ENCODE measurements around the gene ARHGAP22.

The ARHGAP22 gene

DNA sequence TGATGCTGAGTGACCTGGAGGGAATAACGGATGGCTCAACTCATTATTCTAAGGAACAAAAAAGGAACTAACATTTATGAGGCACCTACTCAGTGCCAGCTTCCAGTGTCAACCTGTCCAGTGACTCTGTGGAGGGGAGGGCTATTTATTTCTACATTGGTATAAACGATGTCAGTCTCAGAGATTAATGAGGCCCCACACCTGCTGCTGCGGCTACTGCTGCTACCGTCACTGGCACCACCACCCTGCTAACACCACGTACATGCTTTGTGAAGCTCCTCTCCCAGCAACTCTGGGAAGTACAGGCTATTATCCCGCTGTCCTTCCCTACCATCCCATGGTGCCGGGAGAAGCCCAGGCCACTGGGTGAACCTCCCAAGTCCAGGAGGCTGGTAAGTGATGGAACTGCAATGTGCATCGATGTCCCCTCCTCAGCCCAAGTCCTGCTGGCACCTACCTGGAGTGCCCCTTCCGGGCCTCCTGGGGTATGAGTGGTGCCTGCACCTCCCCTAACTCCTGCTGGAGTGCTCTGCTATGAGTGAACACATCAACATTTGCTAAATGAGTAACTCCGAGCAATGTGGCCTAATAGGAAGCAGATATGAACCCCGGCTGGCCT is 101.5 kb downstream of the ARHGAP22 start:
- no peak overlapping the region for H3K27ac ChIP-seq
- DNase-seq (ENCODE audit: low read depth, low spot score), result no peak

DNA sequence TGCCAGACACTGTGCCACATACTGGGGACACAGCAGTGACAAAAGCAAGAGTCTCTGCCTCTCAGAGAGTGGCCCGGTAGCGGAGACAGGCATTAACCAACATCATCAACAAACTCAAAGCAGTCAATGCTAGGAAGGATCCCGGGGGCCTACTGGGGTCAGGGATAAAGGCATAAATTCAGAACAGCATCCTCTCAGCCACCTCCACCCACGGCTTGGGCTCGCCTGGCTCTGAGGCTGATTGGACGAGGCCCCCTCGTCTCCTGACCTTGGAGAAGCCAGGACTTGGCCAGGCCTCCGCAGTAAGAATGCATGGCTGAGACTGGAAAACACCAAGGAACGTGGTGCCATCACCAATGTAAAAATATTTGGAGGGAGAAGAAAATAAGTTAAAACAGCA is 102.1 kb downstream of the ARHGAP22 start:
- H3K27ac ChIP-seq, result no peak overlapping the region
- DNase-seq (ENCODE audit: low read depth, low spot score), result no peak

DNA sequence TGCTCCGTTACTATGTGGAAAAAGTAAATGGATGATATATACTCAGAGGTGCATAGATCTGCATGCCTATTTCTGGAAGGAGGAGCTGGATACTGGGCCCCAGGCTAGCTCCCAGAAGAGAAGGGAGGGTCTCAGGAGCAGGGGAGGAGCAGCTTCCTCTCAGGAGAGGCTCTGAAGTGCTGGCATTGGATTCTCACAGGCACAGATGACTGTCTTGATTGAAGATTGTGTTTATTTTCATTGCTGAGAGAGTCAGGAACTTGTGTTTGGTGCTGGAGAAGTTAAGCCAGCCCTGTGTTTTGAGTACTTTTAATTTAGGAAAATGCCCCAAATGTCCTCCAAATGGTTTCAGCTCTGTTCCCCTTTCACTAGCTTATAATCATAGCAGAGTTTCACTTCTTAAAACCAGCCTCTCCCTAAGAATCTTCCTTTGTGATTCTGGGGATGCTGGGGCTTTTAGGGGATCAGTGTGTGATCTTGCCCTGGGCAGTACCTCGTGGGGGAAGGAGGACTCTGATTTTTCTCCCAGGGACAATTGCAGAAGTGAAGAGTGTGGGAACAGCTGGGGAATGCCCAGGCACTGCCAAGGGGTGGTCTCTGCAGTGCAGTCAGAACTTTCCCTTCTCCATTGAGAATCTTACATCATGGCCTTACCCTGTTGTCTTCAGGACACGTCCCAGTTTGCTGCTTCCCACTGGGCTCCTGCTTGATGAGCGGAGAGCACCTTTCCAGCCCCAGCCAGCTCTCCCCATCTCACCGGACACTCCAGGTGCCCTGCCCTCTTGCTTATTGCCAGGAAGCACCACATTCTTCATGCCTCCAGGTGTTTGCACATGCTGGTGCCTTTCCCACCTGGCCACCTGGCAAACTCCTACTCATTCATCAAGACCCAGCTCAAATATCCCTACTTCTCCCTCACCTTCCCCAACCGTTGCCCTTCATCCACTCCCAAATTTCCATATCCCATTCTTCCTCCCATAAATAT is 102.8 kb downstream of the ARHGAP22 start:
- no peak for DNase-seq (ENCODE audit: low read depth, low spot score)
- H3K27ac ChIP-seq, result no peak overlapping the region

DNA sequence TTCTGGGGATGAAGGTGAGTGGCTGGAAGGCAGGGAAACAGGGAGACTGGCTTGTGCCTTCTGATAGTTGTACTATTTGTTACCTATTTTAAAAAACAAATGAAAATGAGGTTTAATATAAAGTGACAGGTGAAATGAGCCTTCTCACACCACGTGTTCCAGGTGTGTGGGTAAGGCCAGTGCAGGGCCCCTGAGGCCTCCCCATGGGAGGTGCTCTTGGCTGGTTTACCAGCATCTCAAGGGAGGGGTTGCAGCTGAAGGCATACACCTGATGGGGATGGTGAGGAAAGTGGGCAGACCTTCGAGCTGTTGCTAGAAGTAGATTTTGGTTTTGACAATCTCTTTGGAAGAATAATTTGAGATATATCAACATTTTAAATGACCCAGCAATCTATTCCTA is 103.6 kb downstream of the ARHGAP22 start:
- no peak overlapping the region for H3K27ac ChIP-seq
- DNase-seq (ENCODE audit: low read depth, low spot score), result no peak

DNA sequence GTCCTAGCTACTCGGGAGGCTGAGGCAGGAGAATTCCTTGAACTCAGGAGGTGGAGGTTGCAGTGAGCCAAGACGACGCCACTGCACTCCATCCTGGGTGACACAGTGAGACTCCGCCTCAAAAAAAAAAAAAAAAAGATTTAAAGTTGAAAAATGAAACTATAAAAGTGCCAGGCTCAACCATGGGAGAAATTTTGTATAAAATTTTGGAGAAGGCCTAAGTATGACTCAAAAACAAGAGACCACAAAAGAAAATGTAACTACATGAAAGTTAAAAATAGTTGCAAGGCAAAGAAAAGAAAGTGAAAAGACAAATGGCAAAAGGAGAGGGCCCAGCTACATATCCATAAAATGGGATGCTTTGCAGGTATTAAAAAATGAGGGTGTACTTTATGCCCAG is 104.1 kb downstream of the ARHGAP22 start:
- DNase-seq (ENCODE audit: low read depth, low spot score), result no peak
- H3K27ac ChIP-seq, result no peak overlapping the region

DNA sequence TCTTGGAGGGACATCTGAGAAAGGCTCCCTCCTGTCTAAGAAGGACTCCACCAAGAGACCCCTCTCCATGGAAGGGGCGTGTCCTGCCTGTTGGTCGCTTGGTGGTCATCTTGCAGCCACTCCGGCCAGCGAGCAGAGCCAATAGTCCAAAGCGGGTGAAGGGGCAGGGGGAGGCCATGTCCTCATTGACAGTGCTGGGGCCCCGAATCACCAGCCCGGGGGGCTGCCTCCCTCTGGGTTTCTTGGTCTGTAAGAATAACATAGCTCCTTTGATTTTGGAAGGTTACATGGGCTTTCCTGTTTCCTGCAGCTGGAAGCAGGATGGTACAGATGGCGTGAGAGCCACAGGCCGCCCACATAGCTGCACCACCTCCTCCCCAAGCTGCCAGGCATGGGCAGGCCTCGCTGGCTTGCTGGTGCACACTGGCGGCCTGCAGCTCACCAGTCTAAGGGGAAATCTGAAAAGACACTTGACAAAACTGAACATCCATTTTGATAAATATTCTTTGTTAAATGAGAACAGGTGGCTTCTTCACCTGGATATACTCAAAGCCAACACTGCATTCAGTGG is 105.8 kb downstream of the ARHGAP22 start:
- no peak overlapping the region for H3K27ac ChIP-seq
- DNase-seq (ENCODE audit: low read depth, low spot score), result no peak

DNA sequence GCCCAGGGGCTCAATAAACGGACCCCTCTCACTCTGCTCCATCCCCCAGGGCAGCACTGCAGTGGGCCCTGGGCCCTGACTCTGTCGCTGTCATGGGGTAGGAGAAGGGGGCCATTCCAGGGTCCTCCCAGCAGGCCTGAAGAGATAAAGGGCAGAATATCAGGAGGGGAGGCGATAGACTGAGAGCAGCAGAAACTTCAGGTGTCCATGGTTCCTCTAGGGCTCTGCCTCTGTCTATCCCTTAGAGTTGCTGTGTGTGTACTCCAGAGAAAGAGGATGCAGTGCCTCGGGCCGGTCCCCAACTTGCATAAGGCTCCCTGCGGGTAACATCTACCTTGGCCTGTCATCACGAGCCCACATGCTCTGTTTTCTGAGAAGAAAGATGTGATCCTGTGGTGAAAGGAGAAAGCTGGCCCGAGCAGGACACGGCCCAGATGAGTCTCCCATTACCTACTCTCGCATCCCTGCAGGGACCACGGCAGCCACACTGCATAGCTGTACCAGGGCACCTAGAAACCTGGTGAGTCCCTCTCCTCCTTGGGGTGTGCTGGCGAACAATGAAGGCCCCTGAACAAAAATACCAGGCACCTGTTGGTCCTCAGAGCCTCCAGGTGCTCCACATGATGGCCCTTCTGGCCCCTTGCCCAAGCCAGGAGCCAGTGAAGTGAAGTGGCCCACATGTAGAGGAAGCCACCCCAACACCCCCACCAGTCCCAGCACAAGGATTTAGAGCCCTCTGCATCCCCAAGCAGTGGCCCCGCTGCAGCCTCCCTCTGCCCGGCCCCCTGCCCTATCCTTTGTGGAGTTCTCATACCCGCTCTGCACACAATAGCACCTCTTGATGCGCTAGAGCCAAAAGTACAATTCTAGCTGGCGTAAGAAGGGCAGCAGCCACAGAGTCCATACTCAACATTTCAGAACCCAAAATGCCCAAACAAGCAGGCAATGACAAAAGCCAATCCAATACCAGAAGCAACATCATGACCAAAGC is 106.8 kb downstream of the ARHGAP22 start:
- H3K27ac ChIP-seq, result no peak overlapping the region
- DNase-seq (ENCODE audit: low read depth, low spot score), result no peak

DNA sequence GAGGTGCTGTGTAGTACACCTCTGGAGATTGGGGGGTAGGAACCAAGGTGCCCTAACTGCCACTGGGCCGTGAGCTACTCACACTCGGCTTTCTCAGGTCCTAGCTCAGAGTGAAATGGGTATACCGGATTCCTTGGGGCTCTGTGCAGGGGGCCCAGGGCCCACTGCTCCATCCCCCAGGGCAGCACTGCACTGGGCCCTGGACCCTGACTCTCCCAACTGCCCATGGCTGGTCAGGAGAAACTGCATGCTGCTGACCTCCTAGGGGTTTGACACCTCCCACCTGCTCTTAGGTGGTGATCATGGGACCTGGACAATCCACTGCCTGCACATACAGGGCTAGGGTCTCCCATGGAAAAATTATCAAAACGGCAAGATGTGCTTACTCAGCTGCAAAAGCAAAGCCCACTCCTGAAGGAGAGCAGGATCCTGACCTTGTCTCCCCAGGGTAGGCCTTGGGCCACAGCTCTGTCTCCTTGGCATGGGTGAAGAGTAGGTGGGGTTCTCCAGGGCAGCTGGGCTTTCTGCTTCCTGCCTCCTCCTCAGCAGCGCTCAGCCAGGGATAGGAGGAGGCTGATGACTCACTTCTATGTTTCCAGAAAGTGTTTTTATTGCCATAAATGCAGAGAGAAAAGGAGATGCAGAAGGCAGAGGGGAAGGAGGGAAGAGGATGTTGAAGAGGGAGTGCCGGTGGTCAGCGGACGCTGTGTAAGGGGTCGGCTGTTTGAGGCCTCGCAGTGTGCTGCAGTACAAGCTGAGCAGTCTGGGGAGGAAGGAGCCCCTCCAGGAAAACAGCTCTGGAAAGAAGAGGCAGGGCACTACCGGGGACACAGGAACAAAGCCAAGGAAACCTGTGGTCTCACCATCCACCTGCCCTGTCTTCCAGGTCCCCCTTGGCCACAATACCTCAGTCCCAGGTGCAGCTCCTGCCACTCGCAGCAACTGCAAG is 107.8 kb downstream of the ARHGAP22 start:
- no peak overlapping the region for H3K27ac ChIP-seq
- no peak for DNase-seq (ENCODE audit: low read depth, low spot score)

DNA sequence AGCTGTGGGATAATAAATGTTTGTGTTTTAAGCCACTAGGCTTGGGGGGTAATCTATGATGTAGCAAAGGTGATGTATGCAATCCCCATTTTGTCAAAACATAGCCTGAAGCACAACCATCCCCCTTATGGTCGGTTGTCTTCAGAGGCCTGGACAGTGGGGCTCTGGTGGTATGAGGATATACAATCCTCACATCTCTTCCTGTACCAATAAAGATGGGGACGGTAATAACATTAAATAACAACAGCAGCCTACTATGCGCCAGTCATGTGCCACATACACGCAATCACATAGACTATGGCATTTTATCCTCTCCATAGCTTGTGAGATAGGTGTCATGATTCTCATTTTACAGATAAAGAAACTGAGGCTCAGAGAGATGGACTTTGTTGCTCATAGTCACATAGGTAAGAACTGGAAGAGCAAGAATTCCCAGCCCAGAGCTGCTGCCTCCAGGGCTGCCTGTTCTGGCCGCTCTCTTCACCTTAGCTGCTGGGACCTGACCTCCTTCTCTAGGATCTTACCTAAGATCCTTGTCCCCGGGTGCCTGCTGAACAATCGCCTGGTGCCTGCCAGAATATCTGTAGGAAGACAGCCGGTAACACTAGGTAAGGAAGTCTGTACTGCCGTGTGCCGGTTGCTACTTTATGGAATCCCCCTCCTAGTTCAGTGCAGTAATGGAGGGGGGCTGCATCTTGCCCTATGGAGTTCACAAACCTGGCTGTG is 108.6 kb downstream of the ARHGAP22 start:
- no peak for DNase-seq (ENCODE audit: low read depth, low spot score)
- H3K27ac ChIP-seq, result no peak overlapping the region

DNA sequence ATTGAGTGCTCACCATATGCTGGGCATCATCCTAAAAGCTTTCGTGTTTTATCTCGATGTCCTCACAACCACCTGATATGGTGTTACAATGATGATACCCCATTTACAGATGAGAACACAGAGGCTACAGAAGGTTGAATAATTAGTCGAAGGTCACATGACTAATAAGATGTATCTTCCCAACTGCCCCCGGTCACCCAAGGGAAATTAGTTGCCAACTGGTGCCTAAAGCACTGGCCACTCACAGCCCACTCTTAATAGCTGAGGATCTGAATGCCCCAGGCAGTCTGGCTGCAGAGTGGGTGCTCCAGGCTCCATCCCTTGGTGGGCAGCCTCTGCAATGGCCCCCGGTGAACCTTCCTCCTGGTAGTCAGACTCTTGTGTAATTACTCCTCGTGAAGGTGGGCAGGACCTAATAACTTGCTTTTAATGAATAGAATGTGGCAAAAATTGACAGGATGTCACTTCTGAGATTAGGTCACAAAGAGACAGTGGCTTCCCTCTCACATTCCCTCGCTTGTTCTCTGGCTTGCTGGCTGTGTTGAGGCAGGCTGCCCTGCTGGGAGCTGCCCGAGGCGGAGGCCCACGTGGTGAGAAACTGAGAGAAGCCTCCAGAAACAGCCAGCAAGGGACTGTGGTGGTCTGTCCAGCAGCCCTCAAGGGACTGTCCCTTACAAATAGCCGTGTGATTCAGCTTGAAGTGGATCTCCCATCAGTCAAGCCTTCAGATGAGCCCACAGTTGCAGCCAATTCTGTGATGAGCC is 109.4 kb downstream of the ARHGAP22 start:
- DNase-seq (ENCODE audit: low read depth, low spot score), result no peak
- no peak overlapping the region for H3K27ac ChIP-seq

DNA sequence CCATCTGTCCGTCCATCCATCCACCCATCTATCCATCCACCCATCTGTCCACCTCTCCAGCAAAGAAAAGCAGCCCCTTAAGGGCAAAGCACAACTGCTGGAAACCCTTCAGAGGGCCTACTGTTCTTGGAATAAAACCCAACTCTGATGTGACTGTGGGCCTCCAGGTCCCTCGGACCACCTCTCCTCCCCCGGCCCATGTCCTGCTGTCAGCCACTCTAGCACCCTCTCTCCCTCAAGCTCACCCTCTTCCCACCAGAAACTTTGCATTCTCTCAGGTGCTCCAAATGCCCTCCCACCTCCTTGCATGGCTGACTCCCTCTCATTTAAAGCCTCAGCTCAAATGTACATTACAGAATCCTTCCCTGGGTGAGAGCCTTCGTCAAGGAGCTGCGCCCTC is 110.3 kb downstream of the ARHGAP22 start:
- no peak overlapping the region for H3K27ac ChIP-seq
- DNase-seq (ENCODE audit: low read depth, low spot score), result no peak

DNA sequence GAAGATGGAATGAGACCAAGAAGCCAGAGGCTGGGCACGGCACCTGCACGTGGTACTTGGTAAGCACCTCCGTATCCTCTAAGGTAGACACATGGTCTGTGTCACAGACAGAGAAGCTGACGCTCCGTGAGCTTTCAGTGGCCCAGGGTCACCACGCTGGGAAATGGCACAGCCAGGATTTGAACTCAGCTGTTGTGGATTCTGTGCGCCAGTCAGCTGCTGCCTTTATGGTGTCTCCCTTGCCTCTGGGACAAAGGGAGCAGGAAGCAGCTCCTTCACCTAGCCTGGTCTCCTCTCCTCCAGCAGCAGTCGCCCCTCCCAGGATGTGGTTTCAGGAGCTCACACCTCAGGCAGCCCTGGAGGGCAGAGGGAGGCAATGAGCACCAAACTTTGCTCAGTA is 110.8 kb downstream of the ARHGAP22 start:
- no peak for DNase-seq (ENCODE audit: low read depth, low spot score)
- no peak overlapping the region for H3K27ac ChIP-seq

DNA sequence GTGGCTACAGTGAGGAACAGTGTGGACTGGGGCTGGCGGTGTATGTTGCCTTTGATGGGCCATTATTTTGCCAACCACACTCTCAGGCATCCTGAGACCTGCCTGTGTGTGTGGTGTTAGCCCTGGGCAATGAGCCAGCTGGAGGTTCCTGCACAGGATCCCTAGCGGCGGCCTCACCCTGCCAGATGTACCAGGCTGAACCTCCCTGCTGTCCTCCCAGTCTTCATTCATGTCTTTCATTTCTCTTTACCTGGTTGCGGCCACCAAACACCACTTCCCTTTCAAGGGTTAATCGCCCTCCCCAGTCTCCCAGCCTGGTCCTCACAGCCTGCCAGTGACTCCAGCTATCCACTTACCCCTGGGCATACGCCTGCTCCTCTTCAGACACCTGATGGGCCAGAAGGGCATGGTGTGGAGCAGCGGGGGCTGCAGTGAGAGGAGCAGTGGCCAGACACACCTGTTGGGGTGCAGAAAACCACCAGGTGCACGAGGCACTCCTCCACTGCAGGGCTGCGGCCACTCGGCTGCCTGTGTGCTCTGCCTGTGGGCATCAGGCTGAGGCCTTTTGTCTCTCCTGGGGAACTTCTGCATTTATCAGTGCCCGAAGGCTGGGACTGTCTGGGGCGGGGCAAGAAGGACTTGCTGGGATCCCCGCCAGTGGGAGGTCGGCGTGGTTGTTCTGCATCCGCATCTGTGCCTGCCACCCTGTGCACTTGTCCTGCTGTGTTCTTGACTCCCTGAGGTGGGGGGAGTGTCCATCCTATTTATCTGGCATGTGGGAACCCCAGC is 111.6 kb downstream of the ARHGAP22 start:
- H3K27ac ChIP-seq, result no peak overlapping the region
- no peak for DNase-seq (ENCODE audit: low read depth, low spot score)

DNA sequence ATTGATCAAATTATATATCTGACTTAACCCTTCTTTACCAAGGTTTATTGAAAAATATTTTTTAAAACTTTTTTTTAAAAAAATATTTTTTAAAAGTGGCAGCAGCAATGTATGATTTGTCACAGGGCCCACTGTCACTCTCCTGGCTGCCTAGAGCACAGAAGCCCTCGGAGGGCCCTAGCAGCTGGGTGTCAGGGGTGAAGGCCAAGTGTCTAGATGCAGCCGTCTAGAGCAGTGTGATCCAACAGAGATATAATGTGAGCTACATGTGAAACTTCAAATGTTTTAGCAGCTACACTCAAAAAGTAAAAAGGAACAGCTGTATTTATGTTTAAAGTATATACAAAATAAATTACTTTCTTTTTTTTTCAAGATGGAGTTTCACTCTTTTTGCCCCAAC is 112.7 kb downstream of the ARHGAP22 start:
- DNase-seq (ENCODE audit: low read depth, low spot score), result no peak
- H3K27ac ChIP-seq, result no peak overlapping the region

DNA sequence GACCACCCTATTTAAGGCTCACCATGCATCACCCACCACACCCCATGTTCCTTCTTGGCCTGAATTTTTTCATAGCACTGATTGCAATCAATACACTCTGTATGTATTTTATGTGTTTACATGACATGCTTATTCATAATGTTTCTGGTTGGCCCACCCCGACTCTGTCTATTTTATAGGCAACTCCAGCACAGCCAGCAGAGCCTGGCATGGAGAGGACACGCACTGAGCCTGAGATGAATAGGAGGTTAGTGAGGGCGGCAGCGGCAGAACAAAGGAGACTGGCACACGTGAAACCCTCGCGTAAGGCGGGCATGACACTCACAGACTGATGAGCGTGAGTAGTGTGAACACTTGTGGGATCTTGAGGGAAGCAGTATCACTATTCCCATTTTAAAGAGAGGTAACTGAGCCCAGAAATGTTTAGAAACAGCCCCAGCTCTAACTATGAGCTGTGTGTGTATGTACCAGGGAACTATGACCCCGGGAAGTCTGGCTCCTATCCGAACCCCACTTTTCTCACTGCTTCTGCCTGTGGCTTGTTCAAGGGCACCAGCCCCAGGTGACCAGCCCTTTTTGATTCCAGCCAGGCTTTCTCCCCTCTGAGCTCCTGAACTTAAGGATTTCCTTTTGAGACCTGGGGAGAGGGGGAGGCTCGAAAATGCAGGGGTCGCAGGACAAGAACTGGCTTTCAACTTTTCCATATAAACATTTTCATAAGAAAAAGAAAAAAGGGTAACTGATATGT is 113.3 kb downstream of the ARHGAP22 start:
- H3K27ac ChIP-seq, result no peak overlapping the region
- DNase-seq (ENCODE audit: low read depth, low spot score), result no peak

DNA sequence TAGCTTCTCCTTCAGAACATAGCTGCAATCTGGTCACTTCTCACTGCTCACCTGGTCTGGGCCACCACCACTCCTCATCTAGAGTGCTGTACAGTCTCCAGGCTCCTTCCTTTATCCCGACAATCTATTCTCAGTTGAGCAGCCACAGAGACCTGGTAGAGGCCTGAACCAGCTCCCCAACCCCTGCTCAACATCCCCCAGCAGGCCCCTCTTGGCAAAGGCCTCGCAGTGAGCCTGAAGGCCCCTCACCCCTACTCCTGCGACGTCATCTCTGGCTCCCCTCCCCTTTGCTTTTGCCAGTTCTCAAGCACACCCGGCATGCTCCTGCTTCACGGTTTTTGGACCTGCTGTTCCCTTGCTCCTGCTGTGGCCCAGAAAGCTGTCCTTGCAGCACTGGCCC is 113.9 kb downstream of the ARHGAP22 start:
- no peak overlapping the region for H3K27ac ChIP-seq
- no peak for DNase-seq (ENCODE audit: low read depth, low spot score)
